HAP-1 (cell line): ENCODE measurements around the gene ERN1.

Source experiments
- DNase-seq, 2 experiments: peaks; one replicate each; pipeline ENCODE4 v3.0.0-alpha.2; 2016 to 2020; ENCODE audit warnings: low spot score in 2 of 2
- H3K27me3 ChIP-seq: fragments of 250-450 bp; sonication (Bioruptor Pico); 2 replicates; pipeline ENCODE4 v1.5.1; 2020; ENCODE audit warnings: low read depth, mild to moderate bottlenecking, moderate library complexity
- H3K36me3 ChIP-seq: fragments of 250-450 bp; sonication (Bioruptor Pico); replicated peaks from 2 replicates; pipeline ENCODE4 v1.5.1; 2020; ENCODE audit warnings: mild to moderate bottlenecking
- H3K4me1 ChIP-seq: fragments of 250-450 bp; sonication (Bioruptor Pico); 2 replicates; pipeline ENCODE4 v1.5.1; 2020; ENCODE audit warnings: mild to moderate bottlenecking
- H3K4me3 ChIP-seq: fragments of 250-450 bp; sonication (Bioruptor Pico); 2 replicates; pipeline ENCODE4 v1.5.1; 2020; ENCODE audit warnings: mild to moderate bottlenecking, moderate library complexity
- H3K9me3 ChIP-seq: fragments of 250-450 bp; sonication (Bioruptor Pico); 2 replicates; pipeline ENCODE4 v1.5.1; 2020; ENCODE audit warnings: mild to moderate bottlenecking, moderate library complexity
- in situ Hi-C: fragments of 300-500 bp; cut with MboI; formaldehyde crosslinking; loops from 3 replicates; pipeline ENCODE4 v1.14.3; 2020; ENCODE audit warnings: low sequenced_read_pairs, inconsistent platforms, mixed read lengths

The ERN1 gene

GRCh38 chr17:64073771-64074703 is 55.9 kb downstream of the ERN1 start:
- H3K36me3 ChIP-seq, result peaks cover 10% of the 10 kb centered on the region
- peaks cover 10% of the 10 kb centered on the region for H3K4me1 ChIP-seq
- DNase-seq, result peak; percentile 21 to 78
- in situ Hi-C loops, result no loop called here
- H3K27me3 ChIP-seq, result no peaks in the 10 kb centered on the region
- no peaks in the 10 kb centered on the region; the same call in 1 of the 2 replicates for H3K9me3 ChIP-seq
- H3K4me3 ChIP-seq, result no peak overlapping the region

GRCh38 chr17:64071111-64071510 is 58.8 kb downstream of the ERN1 start:
- Histone ChIP-seq H3K4me3 (no peak overlapping the region), H3K27me3 (no peaks in the 10 kb centered on the region), H3K36me3 (peaks cover 10% of the 10 kb centered on the region), H3K9me3 (no peaks in the 10 kb centered on the region; the same call in 1 of the 2 replicates), H3K4me1 (peaks cover 10% of the 10 kb centered on the region)
- no peak for DNase-seq
- in situ Hi-C loops, result no loop called here

- peaks cover 10% of the 10 kb centered on the region for H3K4me1 ChIP-seq
- H3K36me3 ChIP-seq, result peaks cover 10% of the 10 kb centered on the region
- in situ Hi-C loops, result no loop called here
- H3K4me3 ChIP-seq, result no peak overlapping the region
- DNase-seq, result no peak
- H3K9me3 ChIP-seq, result no peaks in the 10 kb centered on the region; the same call in 1 of the 2 replicates
- H3K27me3 ChIP-seq, result no peaks in the 10 kb centered on the region
Observed at GRCh38 chr17:64070213-64070612, 59.7 kb downstream of the ERN1 start.

- Histone ChIP-seq H3K4me3 (no peak overlapping the region), H3K4me1 (peaks cover 3% of the 10 kb centered on the region), H3K36me3 (peaks cover 10% of the 10 kb centered on the region), H3K9me3 (no peaks in the 10 kb centered on the region; the same call in 1 of the 2 replicates), H3K27me3 (no peaks in the 10 kb centered on the region)
- DNase-seq, result no peak
- in situ Hi-C loops, result no loop called here
Observed at GRCh38 chr17:64069143-64069542, 60.8 kb downstream of the ERN1 start.

GRCh38 chr17:64067657-64068056 is 62.3 kb downstream of the ERN1 start:
- Histone ChIP-seq H3K4me3 (no peak overlapping the region), H3K4me1 (no peaks in the 10 kb centered on the region), H3K36me3 (peaks cover 10% of the 10 kb centered on the region), H3K27me3 (no peaks in the 10 kb centered on the region), H3K9me3 (no peaks in the 10 kb centered on the region; the same call in 1 of the 2 replicates)
- in situ Hi-C loops, result no loop called here
- DNase-seq, result no peak

- no peaks in the 10 kb centered on the region for H3K27me3 ChIP-seq
- no peak overlapping the region for H3K4me3 ChIP-seq
- in situ Hi-C loops, result no loop called here
- no peak for DNase-seq
- no peaks in the 10 kb centered on the region for H3K4me1 ChIP-seq
- H3K36me3 ChIP-seq, result peaks cover 7% of the 10 kb centered on the region
- H3K9me3 ChIP-seq, result no peaks in the 10 kb centered on the region; the same call in 1 of the 2 replicates
Observed at GRCh38 chr17:64066716-64067115, 63.2 kb downstream of the ERN1 start.

GRCh38 chr17:64065161-64065560 is 64.8 kb downstream of the ERN1 start:
- in situ Hi-C loops, result no loop called here
- H3K27me3 ChIP-seq, result no peaks in the 10 kb centered on the region
- H3K9me3 ChIP-seq, result no peaks in the 10 kb centered on the region; the same call in 1 of the 2 replicates
- no peaks in the 10 kb centered on the region; the same call in none of the 2 replicates for H3K36me3 ChIP-seq
- H3K4me1 ChIP-seq, result no peaks in the 10 kb centered on the region
- no peak overlapping the region for H3K4me3 ChIP-seq
- no peak for DNase-seq

GRCh38 chr17:64064331-64064730 is 65.6 kb downstream of the ERN1 start:
- Histone ChIP-seq H3K4me3 (no peak overlapping the region), H3K36me3 (no peaks in the 10 kb centered on the region; the same call in none of the 2 replicates), H3K9me3 (no peaks in the 10 kb centered on the region; the same call in 1 of the 2 replicates), H3K4me1 (no peaks in the 10 kb centered on the region), H3K27me3 (no peaks in the 10 kb centered on the region)
- DNase-seq, result no peak
- in situ Hi-C loops, result no loop called here

GRCh38 chr17:64063766-64064224 is 66.1 kb downstream of the ERN1 start:
- H3K4me3 ChIP-seq, result no peak overlapping the region
- no peaks in the 10 kb centered on the region for H3K9me3 ChIP-seq
- DNase-seq, result peak in 1 of 2 experiments; percentile 65
- H3K27me3 ChIP-seq, result no peaks in the 10 kb centered on the region
- in situ Hi-C loops, result no loop called here
- no peaks in the 10 kb centered on the region for H3K4me1 ChIP-seq
- H3K36me3 ChIP-seq, result no peaks in the 10 kb centered on the region; the same call in none of the 2 replicates

GRCh38 chr17:64063088-64063487 is 66.9 kb downstream of the ERN1 start:
- H3K36me3 ChIP-seq, result no peaks in the 10 kb centered on the region; the same call in 1 of the 2 replicates
- no peaks in the 10 kb centered on the region for H3K4me1 ChIP-seq
- no peaks in the 10 kb centered on the region for H3K27me3 ChIP-seq
- DNase-seq, result no peak
- H3K4me3 ChIP-seq, result no peak overlapping the region
- in situ Hi-C loops, result no loop called here
- no peaks in the 10 kb centered on the region for H3K9me3 ChIP-seq

- Histone ChIP-seq H3K4me1 (no peaks in the 10 kb centered on the region), H3K4me3 (no peak overlapping the region), H3K36me3 (no peaks in the 10 kb centered on the region; the same call in 1 of the 2 replicates), H3K9me3 (no peaks in the 10 kb centered on the region), H3K27me3 (no peaks in the 10 kb centered on the region)
- DNase-seq, result no peak
- in situ Hi-C loops, result no loop called here
Observed at GRCh38 chr17:64061178-64061898, 68.6 kb downstream of the ERN1 start.

- in situ Hi-C loops, result no loop called here
- no peak for DNase-seq
- Histone ChIP-seq H3K9me3 (no peaks in the 10 kb centered on the region), H3K4me1 (no peaks in the 10 kb centered on the region), H3K27me3 (no peaks in the 10 kb centered on the region), H3K4me3 (no peak overlapping the region), H3K36me3 (peaks cover under 1% of the 10 kb centered on the region; the same call in 1 of the 2 replicates)
Observed at GRCh38 chr17:64060331-64060730, 69.6 kb downstream of the ERN1 start.

GRCh38 chr17:64059756-64060155 is 70.2 kb downstream of the ERN1 start:
- H3K27me3 ChIP-seq, result no peaks in the 10 kb centered on the region
- no peaks in the 10 kb centered on the region for H3K9me3 ChIP-seq
- DNase-seq, result no peak
- H3K4me3 ChIP-seq, result no peak overlapping the region
- in situ Hi-C loops, result no loop called here
- no peaks in the 10 kb centered on the region for H3K4me1 ChIP-seq
- peaks cover 2% of the 10 kb centered on the region; the same call in 1 of the 2 replicates for H3K36me3 ChIP-seq
